ENCODE results near the gene RCN2.
"Not testable (repeated sequence)": the region's sequence is repeated elsewhere in the genome, so short reads cannot be mapped to it uniquely, and the experiment has no call there.

Gene RCN2
- 40.1 to 71.0 (median 57.6) reads per million in 3 experiments for total RNA-seq

DNA sequence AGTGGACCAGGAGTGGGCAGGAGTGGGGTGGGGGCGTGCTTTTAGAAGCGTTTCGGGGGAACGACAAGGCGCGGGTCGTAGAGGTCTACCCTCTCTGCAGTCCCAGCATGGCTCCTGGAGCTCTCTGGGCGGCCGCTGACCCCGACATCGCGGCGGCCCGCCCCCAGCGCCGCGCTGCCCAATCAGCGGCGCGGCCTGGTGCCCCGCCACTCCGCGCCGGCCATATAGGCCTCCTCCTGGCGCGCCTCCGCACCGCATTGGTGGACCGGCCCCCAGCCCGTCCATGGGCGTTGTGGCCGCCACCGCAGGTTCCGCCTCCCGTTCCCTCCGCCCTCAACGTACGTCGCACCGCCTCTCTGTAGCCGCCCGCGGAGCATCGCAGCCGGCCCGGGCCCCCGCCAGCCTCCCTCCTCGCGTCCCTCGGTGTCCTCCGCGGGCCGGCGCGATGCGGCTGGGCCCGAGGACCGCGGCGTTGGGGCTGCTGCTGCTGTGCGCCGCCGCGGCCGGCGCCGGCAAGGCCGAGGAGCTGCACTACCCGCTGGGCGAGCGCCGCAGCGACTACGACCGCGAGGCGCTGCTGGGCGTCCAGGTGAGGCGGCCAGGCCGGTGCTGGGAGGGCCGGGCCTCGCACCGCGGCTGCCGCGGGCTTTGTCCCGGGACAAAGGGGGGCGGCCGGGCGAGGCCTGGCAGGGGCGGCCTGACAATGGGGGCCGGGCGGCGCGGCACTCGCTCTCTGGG, at the start of gene RCN2:
Gene RCN2, plus strand, starts transcription at position 353 of the 738 bp plus-strand sequence. Its CDS starts 93 bp downstream, at position 446.
- peak; percentile 90 for DNase-seq

DNA sequence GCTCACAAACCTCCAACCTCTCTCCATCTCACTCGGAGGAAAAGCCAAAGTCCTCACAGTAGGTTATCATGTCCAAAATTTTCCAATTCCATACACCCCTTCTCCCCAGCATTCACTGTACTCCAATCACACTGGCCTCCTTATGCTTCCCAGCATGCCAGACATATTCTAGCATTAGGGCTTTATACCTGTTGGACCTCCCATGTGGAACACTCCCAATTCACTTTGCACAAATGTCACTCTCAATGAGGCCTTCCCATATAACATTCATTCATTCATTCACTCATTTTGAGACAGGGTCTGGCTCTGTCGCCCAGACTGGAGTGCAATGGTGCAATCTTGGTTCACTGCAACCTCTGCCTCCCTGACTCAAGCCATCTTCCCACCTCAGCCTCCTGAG, 46.3 kb upstream of the RCN2 start:
- DNase-seq: no peak

- DNase-seq: not testable (repeated sequence)
Observed at GRCh38 chr15:76887280-76888141, 44.0 kb upstream of the RCN2 start.

GRCh38 chr15:76892836-76893235, 38.7 kb upstream of the RCN2 start:
- DNase-seq: not testable (repeated sequence)

GRCh38 chr15:76894174-76894573, 37.4 kb upstream of the RCN2 start:
- DNase-seq: no peak

- DNase-seq: no peak
Observed at GRCh38 chr15:76898102-76898501, 33.4 kb upstream of the RCN2 start.

GRCh38 chr15:76899176-76899930, 32.2 kb upstream of the RCN2 start:
- DNase-seq: not testable (repeated sequence)

DNA sequence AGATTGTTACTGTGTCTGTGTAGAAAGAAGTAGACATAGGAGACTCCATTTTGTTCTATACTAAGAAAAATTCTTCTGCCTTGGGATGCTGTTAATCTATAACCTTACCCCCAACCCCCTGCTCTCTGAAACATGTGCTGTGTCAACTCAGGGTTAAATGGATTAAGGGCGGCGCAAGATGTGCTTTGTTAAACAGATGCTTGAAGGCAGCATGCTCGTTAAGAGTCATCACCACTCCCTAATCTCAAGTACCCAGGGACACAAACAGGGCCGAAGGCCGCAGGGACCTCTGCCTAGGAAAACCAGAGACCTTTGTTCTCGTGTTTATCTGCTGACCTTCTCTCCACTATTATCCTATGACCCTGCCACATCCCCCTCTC, 31.6 kb upstream of the RCN2 start:
- not testable (repeated sequence) for DNase-seq

GRCh38 chr15:76901965-76902364, 29.6 kb upstream of the RCN2 start:
- no peak for DNase-seq

DNA sequence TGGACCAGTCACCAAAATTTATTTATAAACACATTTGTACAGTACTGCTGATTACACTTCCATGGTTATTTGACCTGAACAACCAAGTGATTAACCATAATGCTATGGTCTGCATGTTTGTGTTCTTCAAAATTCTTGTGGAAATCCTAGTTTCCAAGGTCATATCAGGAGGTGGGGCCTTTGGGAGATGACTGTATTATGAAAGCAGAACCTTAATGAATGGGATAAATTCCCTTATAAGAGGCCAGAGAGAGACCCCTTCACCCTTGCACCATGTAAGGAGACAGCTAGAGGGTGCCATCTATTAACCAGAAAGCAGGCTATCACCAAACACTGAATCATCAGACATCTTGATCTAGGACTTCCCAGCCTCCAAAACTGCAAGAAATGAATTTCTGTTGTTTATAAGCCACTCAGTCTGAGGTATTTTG, 28.3 kb upstream of the RCN2 start:
- peak; percentile 10 for DNase-seq

- DNase-seq: peak; percentile 9
Observed at GRCh38 chr15:76904461-76905012, 27.0 kb upstream of the RCN2 start.

GRCh38 chr15:76905013-76905839, 26.3 kb upstream of the RCN2 start, which contains the start of gene SCAPER:
SCAPER (minus strand) TSS chr15:76905340; CDS start chr15:76883817, 21,523 bp downstream.
- peak; percentile 89 for DNase-seq

GRCh38 chr15:76905855-76906254, 25.7 kb upstream of the RCN2 start:
- no peak for DNase-seq

DNA sequence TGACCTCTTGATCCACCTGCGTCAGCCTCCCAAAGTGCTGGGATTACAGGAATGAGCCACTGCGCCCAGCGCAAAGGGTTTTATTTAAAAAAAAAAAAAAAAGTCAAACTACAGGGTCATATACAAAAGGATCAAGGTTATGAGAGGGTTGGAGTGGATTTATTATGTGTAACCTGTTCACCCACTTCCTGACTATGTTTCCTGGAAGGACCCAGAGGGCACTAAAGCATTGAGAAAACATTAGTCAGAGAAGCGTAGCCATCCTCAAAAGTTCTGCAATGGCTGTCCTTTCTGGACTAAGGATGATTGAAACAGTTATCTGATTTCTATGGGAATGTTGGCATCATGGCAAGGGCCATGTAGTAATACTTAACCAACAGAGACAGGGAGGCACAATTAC, 19.1 kb upstream of the RCN2 start:
- no peak for DNase-seq

- DNase-seq: no peak
Observed at GRCh38 chr15:76913737-76914136, 17.8 kb upstream of the RCN2 start.

GRCh38 chr15:76916369-76916768, 15.2 kb upstream of the RCN2 start:
- DNase-seq: no peak

DNA sequence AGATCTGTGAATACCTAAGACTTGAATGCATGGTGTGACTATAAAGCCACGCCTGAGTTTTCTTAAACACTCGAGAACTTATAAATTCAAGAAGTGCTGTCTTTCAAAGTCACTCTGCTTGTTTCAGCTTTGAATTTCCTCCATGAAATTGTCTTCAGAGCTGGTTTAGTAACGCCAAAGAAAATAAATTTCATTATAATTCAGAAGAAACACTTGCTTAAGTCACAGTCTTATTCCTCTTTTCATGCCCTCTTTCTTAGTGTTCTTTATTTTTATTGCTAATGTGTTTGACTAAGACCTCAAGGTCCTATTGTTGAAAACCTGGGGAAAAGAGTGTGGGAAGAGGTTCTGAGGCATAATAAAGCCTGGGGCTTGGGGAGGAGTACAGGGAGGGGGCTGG, 3.3 kb upstream of the RCN2 start:
- no peak for DNase-seq

GRCh38 chr15:76929011-76929760, 2.4 kb upstream of the RCN2 start:
- DNase-seq: no peak

- DNase-seq: no peak
Observed at GRCh38 chr15:76930831-76931396, 635 bp upstream of the RCN2 start.

GRCh38 chr15:76932135-76932966, 802 bp downstream of the RCN2 start:
- peak; percentile 3 for DNase-seq

All from central memory CD4-positive, alpha-beta T cell (primary cell).